CD4-positive, alpha-beta T cell (primary cell): ENCODE measurements around the gene C2CD5. TPM values are rescaled to one million over a fixed set of nuclear protein-coding genes. Genes with fewer than 3 reads are reported as not detected.
"Not testable (repeated sequence)": the region's sequence is repeated elsewhere in the genome, so short reads cannot be mapped to it uniquely, and the experiment has no call there.

Experiments
- ATAC-seq: fragments of 200-7000 bp; cut with Tn5 transposase; one replicate; pipeline ENCODE4 v1.10.0; 2022; ENCODE audit warnings: mild to moderate bottlenecking; ENCODE audit not compliant: poor library complexity
- CTCF ChIA-PET: fragments of 350-600 bp; sonication (Branson Sonifier 250); formaldehyde crosslinking; loops from one replicate; lab custom pipeline; 2021; ENCODE audit warnings: antibody characterized with exemption, inconsistent platforms; lab: Charles Lee
- POLR2A ChIA-PET: fragments of 350-600 bp; sonication (Branson Sonifier 250); formaldehyde crosslinking; loops from one replicate; lab custom pipeline; 2021; ENCODE audit warnings: antibody characterized with exemption, inconsistent platforms; lab: Charles Lee
- DNase-seq, 14 experiments: peaks; one replicate each; pipeline ENCODE4 v3.0.0-alpha.2; 2013 to 2020; ENCODE audit warnings: mixed read lengths in 2 of 14
- H3K27ac ChIP-seq, 2 donors: one replicate each; pipeline versions ENCODE4 v1.5.1 to v1.7.0; 2013; ENCODE audit warnings: low read length in 2 of 2, low read depth in 1 of 2, mild to moderate bottlenecking in 1 of 2
- H3K27me3 ChIP-seq, 2 experiments: 1 replicate in 1 of 2; 2 replicates in 1 of 2; pipeline versions ENCODE4 v1.6.1 to v1.7.0; 2013; ENCODE audit warnings: low read length in 2 of 2, control low read depth in 1 of 2, mild to moderate bottlenecking in 1 of 2, moderate library complexity in 1 of 2; ENCODE audit not compliant: insufficient read depth in 2 of 2, control insufficient read depth in 1 of 2
- H3K36me3 ChIP-seq: one replicate; pipeline ENCODE4 v1.6.1; 2013; ENCODE audit warnings: low read length, control low read depth; ENCODE audit not compliant: insufficient read depth
- H3K4me1 ChIP-seq: one replicate; pipeline ENCODE4 v1.6.1; 2013; ENCODE audit warnings: low read length, control low read depth; ENCODE audit not compliant: insufficient read depth
- H3K4me3 ChIP-seq: one replicate; pipeline ENCODE4 v1.5.1; 2013; ENCODE audit warnings: mild to moderate bottlenecking, low read length, moderate library complexity
- H3K9me3 ChIP-seq, 2 experiments: 1 replicate in 1 of 2; 2 replicates in 1 of 2; pipeline versions ENCODE4 v1.6.1 to v1.7.0; 2013; ENCODE audit warnings: low read length in 2 of 2, mild to moderate bottlenecking in 2 of 2, control low read depth in 1 of 2, moderate library complexity in 1 of 2; ENCODE audit not compliant: control insufficient read depth in 1 of 2, insufficient read depth in 1 of 2
- H3K27ac Mint-ChIP-seq: one replicate; pipeline ENCODE4 v1.8.0; 2020; ENCODE audit warnings: mixed read lengths
- H3K27me3 Mint-ChIP-seq: one replicate; pipeline ENCODE4 v1.8.0; 2021; ENCODE audit warnings: mixed read lengths
- H3K36me3 Mint-ChIP-seq: one replicate; pipeline ENCODE4 v1.8.0; 2021; ENCODE audit warnings: low read depth, mixed read lengths
- H3K4me1 Mint-ChIP-seq: one replicate; pipeline ENCODE4 v1.8.0; 2021; ENCODE audit warnings: low read depth, mixed read lengths
- H3K4me3 Mint-ChIP-seq: one replicate; pipeline ENCODE4 v1.8.0; 2020; ENCODE audit warnings: mild to moderate bottlenecking, mixed read lengths
- H3K9me3 Mint-ChIP-seq: one replicate; pipeline ENCODE4 v1.8.0; 2020; ENCODE audit warnings: mixed read lengths
- CTCF ChIP-seq: fragments of 200-600 bp; IDR thresholded peaks from one replicate; pipeline ENCODE4 v1.8.0; 2022; ENCODE audit warnings: antibody characterized with exemption, mild to moderate bottlenecking
- intact Hi-C, 2 experiments: fragments of 100-400 bp; cut with DNase I in 1 of 2; cut with micrococcal nuclease in 1 of 2; formaldehyde crosslinking; loops; one replicate each; pipeline versions ENCODE4 v1.15.1 to v1.9.0; 2023 to 2025; cut with DNase I, micrococcal nuclease
- total RNA-seq, 174 experiments: library from RNA in 2 of 174; stranded (reverse) in 2 of 174; gene quantifications; one replicate each; pipeline ENCODE4 v1.2.3 and lab custom pipeline; 2021 to 2026

C2CD5 gene
- total RNA-seq, 2 experiments from 2014 or later, result 21.8 to 23.2 TPM

GRCh38 chr12:22569253-22569652 is 24.9 kb upstream of the C2CD5 start:
- Histone ChIP-seq H3K4me3 (no peak overlapping the region), H3K9me3 (no peaks in the 10 kb centered on the region), H3K27me3 (no peaks in the 10 kb centered on the region), H3K4me1 (no peaks in the 10 kb centered on the region), H3K36me3 (no peaks in the 10 kb centered on the region), H3K27ac (no peak overlapping the region)
- POLR2A ChIA-PET, result no interaction called here
- Mint-ChIP-seq H3K27ac (no peak overlapping the region), H3K4me3 (no peak overlapping the region), H3K27me3 (peaks cover 4% of the 10 kb centered on the region), H3K9me3 (no peaks in the 10 kb centered on the region), H3K4me1 (no peaks in the 10 kb centered on the region), H3K36me3 (no peaks in the 10 kb centered on the region)
- ATAC-seq (no peak), DNase-seq (no peak)
- no peak for TF ChIP-seq CTCF
- CTCF ChIA-PET, result interaction anchor here (0.7 kb wide), 1 partner anchor 40 kb away, joined by 3 read pairs; no protein-coding TSS in a partner anchor
- intact Hi-C loops, result no loop called here

- Histone ChIP-seq H3K27me3 (peaks cover 0 to 3% of the 10 kb centered on the region in 2 experiments), H3K27ac (no peak overlapping the region), H3K36me3 (no peaks in the 10 kb centered on the region), H3K4me1 (no peaks in the 10 kb centered on the region), H3K4me3 (no peak overlapping the region), H3K9me3 (no peaks in the 10 kb centered on the region)
- ChIA-PET POLR2A (no interaction called here), CTCF (interaction anchor here (0.9 to 1.6 kb wide), 2 partner anchors 13 to 53 kb away, joined by 3 read pairs; no protein-coding TSS in a partner anchor)
- DNase-seq (no peak), ATAC-seq (no peak)
- no peak for TF ChIP-seq CTCF
- Mint-ChIP-seq H3K27me3 (no peaks in the 10 kb centered on the region), H3K27ac (no peak overlapping the region), H3K9me3 (no peaks in the 10 kb centered on the region), H3K36me3 (no peaks in the 10 kb centered on the region), H3K4me3 (no peak overlapping the region), H3K4me1 (no peaks in the 10 kb centered on the region)
- intact Hi-C loops, result no loop called here
Observed at GRCh38 chr12:22562036-22563028, 18.0 kb upstream of the C2CD5 start.

GRCh38 chr12:22554750-22555149 is 10.4 kb upstream of the C2CD5 start:
- ATAC-seq, H3K9me3 Mint-ChIP-seq, H3K4me1 Mint-ChIP-seq, intact Hi-C loops, CTCF ChIA-PET, H3K4me1 ChIP-seq, H3K4me3 Mint-ChIP-seq, POLR2A ChIA-PET, H3K36me3 Mint-ChIP-seq, H3K4me3 ChIP-seq, H3K27me3 ChIP-seq, H3K27ac Mint-ChIP-seq, H3K9me3 ChIP-seq, H3K27ac ChIP-seq, H3K36me3 ChIP-seq, DNase-seq: not testable (repeated sequence)
- H3K27me3 Mint-ChIP-seq, result peaks cover 18% of the 10 kb centered on the region
